NCI-H2171 treated with DMSO at 0.1 percent for 48 hours (cell line): Measurements from ENCODE around the gene RAB36.
A peak's percentile ranks its signal among the peaks of the same experiment; 100 is the strongest.
"Not testable (repeated sequence)": the region's sequence is repeated elsewhere in the genome, so short reads cannot be mapped to it uniquely, and the experiment has no call there.

Experiments used
- DNase-seq: peaks from one replicate; lab custom pipeline; 2025; lab: John Stamatoyannopoulos, UW

RAB36 gene

GRCh38 chr22:23121000-23121421 is 24.3 kb upstream of the RAB36 start:
- DNase-seq: no peak

- no peak for DNase-seq
Measured at GRCh38 chr22:23121424-23121823, 23.9 kb upstream of the RAB36 start.

- DNase-seq: no peak
Measured at GRCh38 chr22:23122216-23122957, 22.9 kb upstream of the RAB36 start.

- no peak for DNase-seq
Measured at GRCh38 chr22:23122992-23123803, 22.1 kb upstream of the RAB36 start.

- no peak for DNase-seq
Measured at GRCh38 chr22:23123804-23124254, 21.4 kb upstream of the RAB36 start.

- DNase-seq: no peak
Measured at GRCh38 chr22:23124611-23125511, 20.4 kb upstream of the RAB36 start.

GRCh38 chr22:23125512-23126103 is 19.7 kb upstream of the RAB36 start:
- no peak for DNase-seq

- DNase-seq: no peak
Measured at GRCh38 chr22:23126165-23127054, 18.9 kb upstream of the RAB36 start.

GRCh38 chr22:23127055-23127756 is 18.1 kb upstream of the RAB36 start:
- DNase-seq: no peak

- no peak for DNase-seq
Measured at GRCh38 chr22:23127788-23128187, 17.5 kb upstream of the RAB36 start.

GRCh38 chr22:23128269-23129108 is 16.8 kb upstream of the RAB36 start:
- DNase-seq: peak; percentile 94

- DNase-seq: no peak
Measured at GRCh38 chr22:23129149-23129548, 16.1 kb upstream of the RAB36 start.

GRCh38 chr22:23130697-23131096 is 14.6 kb upstream of the RAB36 start:
- DNase-seq: no peak

- DNase-seq: no peak
Measured at GRCh38 chr22:23131931-23132330, 13.3 kb upstream of the RAB36 start.

GRCh38 chr22:23132376-23133091 is 12.7 kb upstream of the RAB36 start:
- DNase-seq: no peak

GRCh38 chr22:23133922-23134321 is 11.4 kb upstream of the RAB36 start:
- no peak for DNase-seq

GRCh38 chr22:23136991-23137390 is 8.3 kb upstream of the RAB36 start:
- DNase-seq: not testable (repeated sequence)

GRCh38 chr22:23137468-23137867 is 7.8 kb upstream of the RAB36 start:
- no peak for DNase-seq
